ENCODE results near the gene PLD6.

DNA sequence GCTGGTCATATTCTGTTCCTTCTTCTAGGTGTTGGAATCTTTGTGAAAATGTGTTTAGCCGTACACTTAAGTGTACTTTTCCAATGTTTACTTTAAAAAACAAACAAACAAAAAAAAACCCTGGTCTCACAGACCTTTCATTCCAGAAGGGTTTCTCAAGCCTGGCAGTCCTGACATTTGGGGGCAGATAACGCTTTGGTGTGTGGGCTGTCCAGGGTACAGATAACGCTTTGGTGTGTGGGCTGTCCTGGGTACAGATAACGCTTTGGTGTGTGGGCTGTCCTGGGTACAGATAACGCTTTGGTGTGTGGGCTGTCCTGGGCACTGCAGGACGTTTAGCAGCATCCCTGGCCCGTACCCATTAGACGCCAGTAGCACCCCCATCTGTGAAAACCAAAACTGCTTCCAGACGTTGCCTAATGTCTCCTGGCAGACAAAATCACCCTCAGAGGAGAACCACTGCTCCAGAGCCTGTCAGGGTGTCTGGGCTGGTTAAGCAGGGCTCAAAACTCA is 46.1 kb upstream of the PLD6 start:
- TF ChIP-seq EZH2 (IDR thresholded peaks at IDR 0.05; ENCODE audit: borderline replicate concordance, low read depth, low read length, poor library complexity, severe bottlenecking) = no peak
- TF ChIP-seq, protein P1, sequence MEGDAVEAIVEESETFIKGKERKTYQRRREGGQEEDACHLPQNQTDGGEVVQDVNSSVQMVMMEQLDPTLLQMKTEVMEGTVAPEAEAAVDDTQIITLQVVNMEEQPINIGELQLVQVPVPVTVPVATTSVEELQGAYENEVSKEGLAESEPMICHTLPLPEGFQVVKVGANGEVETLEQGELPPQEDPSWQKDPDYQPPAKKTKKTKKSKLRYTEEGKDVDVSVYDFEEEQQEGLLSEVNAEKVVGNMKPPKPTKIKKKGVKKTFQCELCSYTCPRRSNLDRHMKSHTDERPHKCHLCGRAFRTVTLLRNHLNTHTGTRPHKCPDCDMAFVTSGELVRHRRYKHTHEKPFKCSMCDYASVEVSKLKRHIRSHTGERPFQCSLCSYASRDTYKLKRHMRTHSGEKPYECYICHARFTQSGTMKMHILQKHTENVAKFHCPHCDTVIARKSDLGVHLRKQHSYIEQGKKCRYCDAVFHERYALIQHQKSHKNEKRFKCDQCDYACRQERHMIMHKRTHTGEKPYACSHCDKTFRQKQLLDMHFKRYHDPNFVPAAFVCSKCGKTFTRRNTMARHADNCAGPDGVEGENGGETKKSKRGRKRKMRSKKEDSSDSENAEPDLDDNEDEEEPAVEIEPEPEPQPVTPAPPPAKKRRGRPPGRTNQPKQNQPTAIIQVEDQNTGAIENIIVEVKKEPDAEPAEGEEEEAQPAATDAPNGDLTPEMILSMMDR (conservative IDR thresholded peaks at IDR 0.05; ENCODE audit: low read depth, low read length) = no peak
